ENCODE measurements around the gene FBXO41.

Gene FBXO41

DNA sequence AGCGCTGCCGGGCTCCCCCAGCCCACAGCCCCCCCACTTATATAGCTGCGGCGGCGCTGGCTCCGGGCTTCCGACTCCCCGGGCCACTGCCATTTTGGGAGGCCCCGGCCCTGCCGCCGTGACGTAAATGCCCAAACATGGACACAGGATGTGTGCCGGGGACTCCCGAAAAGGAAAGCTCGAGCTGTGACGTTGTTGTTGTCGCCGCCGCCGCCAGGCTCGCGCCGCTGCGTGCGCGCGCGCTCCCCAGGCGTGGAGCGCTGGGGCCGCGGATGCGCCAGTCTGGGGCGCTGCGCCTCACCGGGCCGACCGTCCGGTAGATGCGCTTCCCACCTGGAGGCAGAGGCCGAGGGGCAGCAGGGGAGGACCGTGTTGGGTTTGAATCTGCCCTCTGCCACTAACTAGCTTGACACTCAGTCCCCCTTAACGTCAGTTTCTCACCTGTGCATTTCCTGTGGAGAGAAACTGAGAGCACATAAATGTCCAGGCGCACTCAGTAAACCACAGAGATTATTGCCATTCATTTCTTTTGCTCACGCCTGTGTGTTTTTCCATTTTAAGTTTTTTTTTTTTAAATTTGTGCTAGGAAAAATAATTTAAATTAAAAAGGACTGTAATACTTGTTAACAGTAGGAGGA is 9.4 kb upstream of the FBXO41 start, which contains the start of gene EGR4:
Gene EGR4 (minus strand): TSS at position 15 of the 638 bp plus-strand sequence. CDS start 231 bp downstream, outside the sequence.
- TF ChIP-seq ZNF274 (IDR thresholded peaks at IDR 0.05; ENCODE audit: low read depth, low read length): no peak
- H3K4me3 ChIP-seq (ENCODE audit: low read length): peak within 1 kb of the TSS; percentile 55; the same call in 1 of the 2 replicates

DNA sequence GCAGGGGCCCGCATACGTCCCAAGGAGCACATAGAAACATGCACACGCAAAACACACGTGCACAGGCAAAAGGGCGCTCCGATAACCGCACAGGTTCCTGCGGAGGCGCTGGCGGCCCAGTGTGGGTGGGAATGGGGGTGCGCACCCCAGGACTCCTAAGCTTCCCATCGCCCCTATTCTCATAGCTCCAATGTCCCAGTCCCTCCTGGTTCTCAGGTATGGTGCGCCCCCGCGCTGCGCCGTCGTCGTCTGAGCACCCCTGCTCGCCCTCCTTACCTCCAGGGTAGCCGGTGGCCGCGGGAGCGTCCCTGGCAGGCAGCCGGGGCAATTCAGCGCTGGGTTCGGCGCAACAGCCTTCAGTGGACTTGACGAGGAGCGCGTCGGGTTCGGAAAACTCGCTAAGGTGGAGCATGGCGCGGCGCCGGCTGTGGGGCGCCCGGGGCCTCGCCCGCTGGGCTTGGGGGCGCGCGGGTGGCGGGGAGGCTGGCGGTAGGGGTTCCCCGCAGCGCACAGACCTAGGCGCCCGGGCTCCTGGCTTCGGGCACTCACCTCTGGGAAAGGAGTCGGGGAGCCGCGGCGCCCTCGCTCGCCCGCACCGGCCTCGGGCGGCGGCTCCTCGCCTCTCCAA is 8.7 kb upstream of the FBXO41 start:
- no peak for TF ChIP-seq ZNF274 (IDR thresholded peaks at IDR 0.05; ENCODE audit: low read depth, low read length)
- H3K4me3 ChIP-seq (ENCODE audit: low read length): peak overlapping the region; percentile 55; the same call in 1 of the 2 replicates

DNA sequence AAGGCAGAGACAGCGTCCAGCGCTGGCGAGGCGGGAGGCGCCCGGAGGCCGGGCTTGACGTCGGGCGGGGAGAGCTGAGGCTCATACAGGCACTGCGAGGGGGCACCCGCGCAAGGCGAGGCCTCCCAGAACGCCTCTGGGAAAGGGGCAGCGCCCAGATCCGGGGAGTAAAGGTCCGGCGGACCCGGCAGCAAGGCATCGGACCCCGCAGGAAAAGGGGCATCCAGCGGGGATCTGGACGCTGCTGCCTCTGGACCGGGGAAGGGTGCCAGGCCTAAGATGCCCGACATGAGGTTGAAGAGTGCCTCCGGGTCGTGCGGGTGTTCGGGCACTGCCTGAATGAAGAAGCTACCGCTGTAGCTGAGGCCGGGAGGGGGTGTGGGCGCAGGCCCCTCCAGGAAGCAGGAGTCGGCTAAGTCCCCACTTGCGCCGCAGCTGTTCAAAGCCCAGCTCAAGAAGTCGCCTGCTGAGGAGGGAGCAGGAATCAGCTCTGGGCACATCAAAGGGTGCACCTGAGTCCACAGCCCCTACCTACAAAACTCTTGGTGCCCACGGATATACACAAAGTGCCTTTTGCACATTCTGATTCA is 8.1 kb upstream of the FBXO41 start:
- TF ChIP-seq ZNF274 (IDR thresholded peaks at IDR 0.05; ENCODE audit: low read depth, low read length): no peak
- H3K4me3 ChIP-seq (ENCODE audit: low read length): no peak overlapping the region

DNA sequence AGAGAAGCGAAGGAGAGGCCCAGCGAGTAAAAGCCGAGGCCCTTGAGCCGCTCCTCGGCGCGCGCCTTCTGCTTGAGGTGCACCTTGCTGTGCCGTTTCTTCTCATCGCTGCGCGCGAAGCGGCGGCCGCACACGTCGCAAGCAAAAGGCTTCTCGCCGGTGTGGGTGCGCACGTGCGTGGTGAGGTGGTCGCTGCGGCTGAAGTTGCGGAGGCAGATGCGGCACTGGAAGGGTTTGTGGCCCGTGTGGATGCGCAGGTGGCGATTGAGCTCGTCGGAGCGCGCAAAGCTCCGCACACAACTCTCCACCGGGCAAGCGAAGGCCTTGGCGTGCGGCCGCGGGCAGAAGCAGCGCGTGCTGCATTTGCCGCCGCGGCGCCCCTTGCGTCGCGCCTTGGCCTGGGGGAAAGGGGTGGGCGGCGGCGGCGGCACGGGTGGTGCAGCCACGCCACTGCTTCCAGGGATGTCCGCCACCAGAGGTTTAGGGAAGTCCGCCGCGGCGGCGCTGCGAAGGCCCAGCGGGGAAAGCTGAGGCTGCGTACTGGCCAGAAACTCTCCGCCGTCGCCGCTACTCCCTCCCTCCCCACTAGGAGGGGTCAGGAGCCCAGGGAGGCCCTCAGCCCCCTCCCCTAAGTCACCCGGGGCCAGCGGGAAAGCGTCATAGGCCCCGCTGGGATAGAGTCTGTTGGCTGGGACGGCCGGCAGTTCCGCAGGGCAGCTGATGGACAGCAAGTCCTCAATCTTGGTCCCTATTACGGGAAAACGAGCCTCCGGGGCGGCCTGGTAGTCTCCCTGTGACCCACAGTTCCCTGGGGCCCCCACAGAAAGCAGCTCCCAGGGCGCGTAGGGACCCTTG is 7.4 kb upstream of the FBXO41 start:
- peak overlapping the region; percentile 22; the same call in 1 of the 2 replicates for H3K4me3 ChIP-seq (ENCODE audit: low read length)
- TF ChIP-seq ZNF274 (IDR thresholded peaks at IDR 0.05; ENCODE audit: low read depth, low read length): no peak

DNA sequence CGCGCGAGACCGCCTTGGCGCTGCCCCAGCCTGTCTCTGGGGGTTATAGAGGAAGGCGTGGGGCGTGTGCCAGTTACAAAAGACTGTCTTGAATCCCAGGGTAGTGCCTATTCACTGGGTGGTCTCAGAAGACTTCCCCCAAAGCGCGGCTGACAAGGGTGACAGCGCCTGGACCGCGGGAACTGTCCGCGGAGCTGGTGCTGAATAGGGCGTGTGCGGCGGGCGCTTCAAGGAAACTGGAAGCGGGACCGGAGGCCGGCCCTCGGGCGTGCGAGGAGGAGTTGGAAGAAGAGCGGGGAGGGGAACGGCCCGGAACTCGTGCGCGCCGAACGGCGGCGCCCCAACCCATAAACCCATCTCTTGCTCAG is 6.8 kb upstream of the FBXO41 start:
- H3K4me3 ChIP-seq (ENCODE audit: low read length): peak overlapping the region; percentile 22; the same call in 1 of the 2 replicates
- no peak for TF ChIP-seq ZNF274 (IDR thresholded peaks at IDR 0.05; ENCODE audit: low read depth, low read length)

DNA sequence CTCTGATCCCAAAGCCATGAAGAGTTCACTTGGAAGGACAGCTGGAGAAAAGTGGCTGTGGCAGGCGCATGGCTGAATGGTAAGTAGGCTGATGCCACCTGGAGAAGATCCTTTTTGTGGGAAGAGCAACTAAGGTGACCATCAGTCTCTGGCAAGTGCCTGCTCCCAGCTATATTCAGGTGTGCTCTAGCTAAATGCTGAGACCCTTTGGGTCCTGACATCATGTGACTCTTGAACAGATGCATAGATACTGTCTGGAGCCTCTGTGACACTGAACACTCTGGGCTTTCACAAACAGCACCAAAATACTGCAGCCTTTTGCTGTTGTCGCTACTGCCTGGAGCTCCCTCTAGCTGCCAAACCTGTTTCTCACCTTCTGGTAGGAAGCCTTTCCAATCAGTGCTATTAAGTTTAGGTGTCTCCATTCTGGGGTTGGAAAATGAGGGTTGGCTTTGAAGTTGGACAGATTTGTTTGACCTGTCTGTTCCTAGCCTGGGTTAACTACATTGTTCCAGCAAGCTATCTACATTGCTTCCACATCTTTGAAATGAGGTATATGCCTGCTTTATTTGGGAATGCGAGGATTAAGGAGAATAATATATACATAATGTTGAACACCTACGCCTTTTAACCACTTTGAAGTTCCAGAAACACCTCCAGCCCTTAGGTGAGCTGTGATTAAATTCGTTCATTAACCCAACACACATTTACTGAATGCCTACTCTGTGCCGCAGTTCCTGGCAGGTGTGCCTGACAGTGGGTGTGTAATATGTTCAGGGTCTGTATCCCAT is 6.0 kb upstream of the FBXO41 start:
- no peak overlapping the region for H3K4me3 ChIP-seq (ENCODE audit: low read length)
- no peak for TF ChIP-seq ZNF274 (IDR thresholded peaks at IDR 0.05; ENCODE audit: low read depth, low read length)

DNA sequence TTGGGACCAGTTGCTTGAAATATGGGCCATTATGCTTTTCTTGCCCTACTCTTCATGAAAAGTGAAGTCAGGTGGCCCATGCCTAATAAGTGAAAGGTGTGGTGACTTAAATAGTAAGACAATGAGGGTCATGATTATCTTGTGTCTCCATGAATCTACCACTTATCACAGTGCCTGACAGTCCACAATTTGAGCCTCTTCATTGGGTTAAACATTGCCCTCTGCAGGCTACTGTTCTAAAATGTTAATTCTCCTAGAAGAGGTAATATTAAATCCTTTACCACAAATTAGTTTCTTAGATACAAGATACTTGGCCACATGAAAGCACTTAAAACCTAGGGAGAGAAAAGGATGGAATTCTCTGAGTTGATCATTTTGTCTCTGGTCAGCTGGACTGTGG is 5.0 kb upstream of the FBXO41 start:
- no peak for TF ChIP-seq ZNF274 (IDR thresholded peaks at IDR 0.05; ENCODE audit: low read depth, low read length)
- no peak overlapping the region for H3K4me3 ChIP-seq (ENCODE audit: low read length)

DNA sequence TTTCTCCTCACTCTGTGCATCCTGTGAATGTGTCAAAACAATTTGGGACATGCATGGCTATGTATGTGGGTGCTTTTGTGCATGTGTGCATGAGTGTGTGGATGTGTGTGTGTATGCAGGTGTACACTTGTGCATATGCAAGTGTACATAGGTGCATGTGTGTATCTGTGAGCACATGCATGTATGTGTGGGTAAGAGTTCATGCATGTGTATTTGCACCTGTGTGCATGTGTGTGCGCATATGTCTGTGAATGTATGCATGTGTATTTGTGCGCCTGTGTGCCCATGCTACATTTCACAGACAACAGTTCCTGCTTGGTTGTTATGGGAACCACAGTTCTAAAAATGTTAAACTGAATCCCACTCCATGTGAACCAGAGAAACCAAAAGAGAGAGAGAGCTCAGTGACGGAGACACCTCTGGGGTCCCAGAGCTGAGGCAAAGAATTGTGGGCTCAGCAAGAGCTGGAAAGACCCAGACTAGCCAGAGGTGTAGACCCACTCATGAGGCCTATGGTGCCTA is 1.9 kb upstream of the FBXO41 start:
- H3K4me3 ChIP-seq (ENCODE audit: low read length): no peak overlapping the region
- TF ChIP-seq ZNF274 (IDR thresholded peaks at IDR 0.05; ENCODE audit: low read depth, low read length): no peak

DNA sequence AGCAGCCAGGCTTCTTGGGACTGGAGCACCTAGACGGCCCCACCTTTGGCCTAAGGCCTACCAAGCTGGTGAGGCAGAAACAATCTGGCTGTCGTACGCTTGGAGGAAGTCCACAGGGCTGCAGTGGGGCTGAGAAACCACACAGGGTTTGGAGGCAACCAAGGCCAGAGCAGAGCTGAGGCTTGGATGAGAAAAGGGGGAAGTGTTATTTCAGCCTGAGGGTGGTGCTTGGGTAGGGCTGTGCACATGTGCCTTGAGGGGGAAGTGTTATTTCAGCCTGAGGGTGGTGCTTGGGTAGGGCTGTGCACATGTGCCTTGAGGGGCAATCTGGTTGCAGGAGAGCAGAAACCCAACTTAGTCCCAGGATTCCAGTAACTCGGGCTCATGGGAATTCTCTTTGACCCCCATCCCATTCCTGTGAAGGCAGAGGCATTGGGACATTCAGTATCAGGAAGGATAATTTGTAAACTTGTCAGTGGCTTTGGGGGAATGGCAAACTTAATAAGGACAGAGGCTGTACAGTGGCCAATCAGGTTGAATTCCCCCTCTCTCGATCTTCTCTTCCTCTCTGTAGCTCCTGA is 971 bp upstream of the FBXO41 start:
- peak overlapping the region; percentile 81; the same call in 1 of the 2 replicates for H3K4me3 ChIP-seq (ENCODE audit: low read length)

DNA sequence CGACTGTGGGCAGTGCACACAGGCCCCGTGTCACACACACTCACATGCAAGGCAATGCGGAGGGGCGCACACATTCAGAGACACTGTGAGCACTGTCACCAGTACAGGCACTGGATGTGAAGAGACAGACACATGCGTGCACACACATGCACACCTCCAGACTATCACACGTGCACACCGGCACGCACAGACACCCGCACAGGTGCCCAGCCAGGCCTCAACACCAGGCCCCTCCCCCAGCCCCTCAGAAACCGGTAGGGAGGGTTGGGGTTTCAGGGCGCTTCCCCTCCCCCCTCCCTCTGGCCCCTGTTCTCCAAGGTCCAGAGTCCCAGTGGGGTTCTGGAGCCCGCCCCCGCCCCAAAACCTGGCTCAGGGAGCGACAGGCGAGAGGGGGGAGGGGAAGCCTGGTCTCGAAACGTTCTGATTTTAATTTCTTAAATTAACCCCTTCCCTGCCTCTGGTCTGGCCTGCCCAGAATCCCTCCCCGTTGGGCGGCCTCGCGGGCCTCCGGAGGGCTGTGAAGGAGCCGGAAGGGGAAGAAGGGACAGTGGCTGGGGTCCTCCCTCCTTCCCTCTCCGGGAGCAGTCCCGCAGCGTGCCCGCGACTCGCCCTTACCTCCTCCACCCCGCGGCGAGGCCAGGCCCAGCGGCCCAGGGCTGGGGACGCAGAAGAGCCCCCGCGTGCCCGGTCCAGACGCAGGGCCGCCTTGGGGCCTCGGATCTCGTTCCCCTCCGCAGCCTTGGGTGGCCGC is 558 bp downstream of the FBXO41 start:
- peak overlapping the region; percentile 81 for H3K4me3 ChIP-seq (ENCODE audit: low read length)
- no peak for TF ChIP-seq ZNF274 (IDR thresholded peaks at IDR 0.05; ENCODE audit: low read depth, low read length)

More for the DNA sequence above, 971 bp upstream of the FBXO41 start:
- TF ChIP-seq ZNF274 (IDR thresholded peaks at IDR 0.05; ENCODE audit: low read depth, low read length): no peak

DNA sequence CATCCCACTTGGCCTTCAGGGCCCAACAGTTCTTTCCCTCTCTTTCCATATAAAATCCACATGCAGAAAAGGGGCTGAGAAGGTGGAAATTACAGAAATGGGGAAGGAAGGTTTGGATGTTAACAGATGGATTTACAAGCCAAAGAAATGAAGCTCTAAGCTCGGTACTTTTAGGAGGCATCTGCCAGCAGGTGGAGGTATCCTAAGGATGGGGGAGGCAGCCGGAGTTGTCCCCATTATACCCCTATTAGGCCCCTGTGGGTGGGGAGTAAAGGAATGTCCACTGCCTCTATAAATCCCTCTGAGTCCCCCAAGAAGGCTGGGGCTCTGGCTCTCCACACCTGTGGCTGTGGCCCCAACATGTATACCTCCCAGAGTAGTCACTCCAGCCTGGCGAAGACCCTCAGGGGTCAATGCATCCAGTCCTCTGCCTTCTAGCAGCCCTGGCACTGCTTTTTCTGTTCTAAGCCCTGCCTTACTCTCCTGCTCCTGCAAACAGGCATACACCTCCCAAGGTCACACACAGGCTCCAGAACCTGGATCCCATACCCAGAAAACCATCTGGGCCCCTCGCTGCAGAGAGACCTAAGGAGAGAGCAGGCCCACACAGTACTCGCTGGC is 1.2 kb downstream of the FBXO41 start:
- TF ChIP-seq ZNF274 (IDR thresholded peaks at IDR 0.05; ENCODE audit: low read depth, low read length): no peak
- peak overlapping the region; percentile 81; the same call in 1 of the 2 replicates for H3K4me3 ChIP-seq (ENCODE audit: low read length)

DNA sequence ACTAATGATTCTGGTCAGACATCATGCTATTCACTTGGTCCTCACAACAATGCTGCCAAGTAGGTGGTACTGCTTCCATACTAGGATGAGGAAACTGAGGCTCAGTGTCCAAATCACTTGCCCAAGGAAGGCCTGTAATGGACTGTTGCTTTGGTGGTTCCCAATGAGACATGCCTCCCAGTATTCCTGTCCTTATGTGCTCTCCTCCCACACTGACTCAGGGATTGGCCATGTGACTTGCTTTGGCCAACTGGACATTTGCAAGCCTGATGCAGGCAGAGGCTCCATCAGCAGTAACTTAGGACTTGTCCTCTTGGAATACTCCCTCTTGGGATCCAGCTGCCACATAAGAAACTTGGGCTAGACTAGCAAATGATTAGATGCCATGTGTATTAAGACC is 3.0 kb downstream of the FBXO41 start:
- no peak overlapping the region for H3K4me3 ChIP-seq (ENCODE audit: low read length)
- TF ChIP-seq ZNF274 (IDR thresholded peaks at IDR 0.05; ENCODE audit: low read depth, low read length): no peak
